PC-9 (cell line): Measurements from ENCODE around the gene PRSS2.

Experiments
- EZH2 ChIP-seq: fragments of 200-600 bp; sonication (generic); IDR thresholded peaks from 2 replicates; pipeline ENCODE4 v1.8.0; 2017; ENCODE audit warnings: antibody characterized with exemption, low read depth
- TF ChIP-seq, protein P1 (sequence below): fragments of 200-600 bp; sonication (generic); conservative IDR thresholded peaks from 2 replicates; pipeline ENCODE4 v1.6.1; 2017; ENCODE audit warnings: mixed run types, antibody characterized with exemption, mild to moderate bottlenecking, moderate library complexity

DNA sequence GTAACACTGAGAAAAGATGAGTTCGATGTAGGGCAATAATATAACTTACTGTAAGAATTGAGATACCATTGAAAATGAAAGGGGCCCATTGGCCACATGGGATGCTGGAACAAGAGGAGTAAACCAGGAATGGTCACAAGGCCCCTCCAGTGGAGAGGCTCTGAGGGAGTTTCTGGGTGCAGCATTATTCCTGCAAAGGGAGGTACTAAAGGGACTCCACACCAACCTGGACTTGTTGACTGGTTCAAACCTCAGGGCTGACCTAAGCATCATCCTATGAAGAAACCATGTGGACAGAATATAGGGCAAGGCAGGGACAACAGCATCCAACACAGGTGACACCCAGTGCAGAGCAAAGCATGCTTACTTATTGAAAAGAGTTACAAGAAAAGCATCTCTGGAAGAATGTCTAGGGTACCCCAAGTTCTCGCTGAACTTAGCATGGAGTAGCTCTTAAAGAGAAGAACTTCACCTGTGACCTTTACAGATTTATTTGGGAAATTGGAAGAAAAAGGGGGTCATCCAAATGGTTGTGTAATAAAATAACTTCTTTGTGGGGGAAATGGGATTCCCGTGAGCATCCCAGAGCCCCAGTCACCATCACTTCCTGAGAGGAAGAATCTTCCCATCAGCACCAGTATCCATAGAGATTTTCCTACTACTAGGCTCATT, 34.7 kb downstream of the PRSS2 start:
- TF ChIP-seq, protein P1, sequence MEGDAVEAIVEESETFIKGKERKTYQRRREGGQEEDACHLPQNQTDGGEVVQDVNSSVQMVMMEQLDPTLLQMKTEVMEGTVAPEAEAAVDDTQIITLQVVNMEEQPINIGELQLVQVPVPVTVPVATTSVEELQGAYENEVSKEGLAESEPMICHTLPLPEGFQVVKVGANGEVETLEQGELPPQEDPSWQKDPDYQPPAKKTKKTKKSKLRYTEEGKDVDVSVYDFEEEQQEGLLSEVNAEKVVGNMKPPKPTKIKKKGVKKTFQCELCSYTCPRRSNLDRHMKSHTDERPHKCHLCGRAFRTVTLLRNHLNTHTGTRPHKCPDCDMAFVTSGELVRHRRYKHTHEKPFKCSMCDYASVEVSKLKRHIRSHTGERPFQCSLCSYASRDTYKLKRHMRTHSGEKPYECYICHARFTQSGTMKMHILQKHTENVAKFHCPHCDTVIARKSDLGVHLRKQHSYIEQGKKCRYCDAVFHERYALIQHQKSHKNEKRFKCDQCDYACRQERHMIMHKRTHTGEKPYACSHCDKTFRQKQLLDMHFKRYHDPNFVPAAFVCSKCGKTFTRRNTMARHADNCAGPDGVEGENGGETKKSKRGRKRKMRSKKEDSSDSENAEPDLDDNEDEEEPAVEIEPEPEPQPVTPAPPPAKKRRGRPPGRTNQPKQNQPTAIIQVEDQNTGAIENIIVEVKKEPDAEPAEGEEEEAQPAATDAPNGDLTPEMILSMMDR: no peak
- no peak for TF ChIP-seq EZH2
